ENCODE results near the gene WDR6.

DNA sequence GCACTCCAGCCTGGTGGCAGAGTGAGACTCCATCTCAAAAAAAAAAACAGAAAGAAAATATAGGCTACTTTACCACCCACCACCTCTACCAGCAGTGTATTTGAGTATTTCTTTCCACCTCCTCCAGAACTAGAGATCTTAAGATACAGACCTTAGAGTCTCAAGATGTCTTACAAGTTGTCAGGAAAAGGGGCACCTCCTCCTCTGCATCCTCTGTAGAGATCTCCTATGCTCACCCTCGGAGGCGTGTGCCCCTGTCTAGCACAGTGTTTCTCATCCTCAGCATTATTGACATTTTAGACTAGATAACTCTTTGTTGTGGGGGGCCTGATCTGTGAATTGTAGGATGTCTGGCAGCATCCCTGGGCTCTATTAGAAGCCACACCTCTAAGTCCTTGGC, 44.9 kb upstream of the WDR6 start:
- no peak for TF ChIP-seq PATZ1 (CRISPR knock-in tag; IDR thresholded peaks at IDR 0.05; ENCODE audit: borderline replicate concordance)
- TF ChIP-seq ARNTL (CRISPR knock-in tag; IDR thresholded peaks at IDR 0.05; ENCODE audit: borderline replicate concordance, low read depth): no peak

Measured in SK-N-SH treated with all-trans-retinoic acid at 6 μM for 48 hours (cell line).